HuH-7 (cell line): ENCODE data around the gene GALR3.
A peak's percentile ranks its signal among the peaks of the same experiment; 100 is the strongest.

ENCODE experiments used
- DNase-seq: peaks from one replicate; pipeline ENCODE4 v3.0.0; 2011; ENCODE audit warnings: low spot score

Gene GALR3

DNA sequence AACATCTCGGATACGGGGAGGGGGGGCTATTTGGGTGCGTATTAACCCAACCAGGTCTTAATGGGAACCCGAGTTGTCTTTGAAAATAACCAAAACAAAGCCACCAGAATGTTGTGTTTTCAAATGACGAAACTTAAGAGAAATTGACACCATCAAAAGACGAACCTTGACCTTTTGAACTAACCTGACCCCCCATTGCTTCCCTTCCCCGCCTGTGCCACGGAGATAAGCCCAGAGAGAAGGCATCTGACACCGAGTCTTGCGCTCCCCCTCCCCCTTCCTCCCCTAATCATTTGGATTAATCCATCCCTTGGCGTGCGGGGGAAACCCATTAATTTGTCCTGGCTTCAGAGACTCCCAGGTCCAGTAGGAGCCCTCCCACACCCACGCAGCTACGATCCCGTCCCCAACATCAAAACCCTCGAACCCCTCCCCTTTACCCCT is 20.0 kb upstream of the GALR3 start:
- peak; percentile 81 for DNase-seq

DNA sequence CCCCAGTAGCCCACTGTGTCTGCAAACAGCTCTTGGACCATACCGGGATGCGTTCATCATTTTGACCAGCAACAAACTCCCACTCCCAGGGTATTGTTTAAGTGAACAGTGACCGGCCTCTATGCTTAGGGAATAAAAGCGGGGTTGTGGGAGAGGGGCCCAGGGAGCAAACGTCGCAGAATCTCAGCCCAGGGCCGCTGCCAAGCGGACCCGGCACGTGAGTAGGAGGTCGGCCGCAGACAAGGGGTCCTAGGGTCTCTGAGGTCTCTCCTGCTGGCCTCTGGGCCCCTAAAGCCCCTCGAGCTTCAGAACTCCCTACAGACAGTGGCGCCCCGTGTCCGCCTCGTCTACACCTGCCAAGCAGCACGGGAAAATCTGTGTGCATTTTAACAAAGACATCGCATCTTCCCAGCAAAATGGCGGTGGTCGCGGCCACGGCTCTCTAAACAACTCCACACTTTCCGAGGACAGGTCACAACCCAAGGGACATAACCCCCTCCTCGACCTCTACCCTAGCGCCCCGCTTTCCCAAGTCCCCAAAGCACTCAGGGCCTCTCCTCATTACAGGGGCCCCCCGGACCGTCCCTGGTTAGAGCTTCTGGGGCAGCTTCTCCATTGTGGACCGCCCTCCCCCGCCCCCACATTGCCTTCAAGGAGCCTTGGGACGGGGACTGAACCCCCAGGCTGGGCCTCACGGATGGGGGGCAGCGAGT is 19.4 kb upstream of the GALR3 start:
- DNase-seq = no peak

DNA sequence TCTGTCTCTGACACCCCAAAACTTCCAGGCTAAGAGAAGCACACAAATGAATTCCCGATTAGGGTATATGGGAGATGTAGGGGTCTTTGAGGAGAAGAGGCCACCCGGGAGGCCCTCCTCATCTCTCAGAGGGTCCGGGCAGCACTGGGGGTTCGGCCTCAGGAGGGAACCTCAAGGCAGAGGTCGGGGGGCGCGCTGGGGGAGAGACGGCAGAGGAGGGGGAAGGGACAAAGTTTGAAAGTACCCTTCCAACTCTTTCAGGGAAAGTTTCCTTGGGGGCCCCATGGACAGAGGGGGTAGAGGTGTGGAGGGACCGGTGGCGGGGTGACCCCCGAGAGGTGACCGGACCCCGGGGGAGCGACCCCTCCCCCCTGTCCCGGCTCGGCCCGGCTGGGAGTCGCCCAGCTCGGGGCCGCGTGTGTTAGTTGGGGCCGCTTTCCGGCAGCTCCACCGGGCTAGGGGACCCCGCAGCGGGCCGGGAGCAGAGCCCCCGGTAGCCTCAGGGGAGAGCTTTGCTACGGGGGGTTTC is 18.8 kb upstream of the GALR3 start:
- DNase-seq = peak; percentile 50

DNA sequence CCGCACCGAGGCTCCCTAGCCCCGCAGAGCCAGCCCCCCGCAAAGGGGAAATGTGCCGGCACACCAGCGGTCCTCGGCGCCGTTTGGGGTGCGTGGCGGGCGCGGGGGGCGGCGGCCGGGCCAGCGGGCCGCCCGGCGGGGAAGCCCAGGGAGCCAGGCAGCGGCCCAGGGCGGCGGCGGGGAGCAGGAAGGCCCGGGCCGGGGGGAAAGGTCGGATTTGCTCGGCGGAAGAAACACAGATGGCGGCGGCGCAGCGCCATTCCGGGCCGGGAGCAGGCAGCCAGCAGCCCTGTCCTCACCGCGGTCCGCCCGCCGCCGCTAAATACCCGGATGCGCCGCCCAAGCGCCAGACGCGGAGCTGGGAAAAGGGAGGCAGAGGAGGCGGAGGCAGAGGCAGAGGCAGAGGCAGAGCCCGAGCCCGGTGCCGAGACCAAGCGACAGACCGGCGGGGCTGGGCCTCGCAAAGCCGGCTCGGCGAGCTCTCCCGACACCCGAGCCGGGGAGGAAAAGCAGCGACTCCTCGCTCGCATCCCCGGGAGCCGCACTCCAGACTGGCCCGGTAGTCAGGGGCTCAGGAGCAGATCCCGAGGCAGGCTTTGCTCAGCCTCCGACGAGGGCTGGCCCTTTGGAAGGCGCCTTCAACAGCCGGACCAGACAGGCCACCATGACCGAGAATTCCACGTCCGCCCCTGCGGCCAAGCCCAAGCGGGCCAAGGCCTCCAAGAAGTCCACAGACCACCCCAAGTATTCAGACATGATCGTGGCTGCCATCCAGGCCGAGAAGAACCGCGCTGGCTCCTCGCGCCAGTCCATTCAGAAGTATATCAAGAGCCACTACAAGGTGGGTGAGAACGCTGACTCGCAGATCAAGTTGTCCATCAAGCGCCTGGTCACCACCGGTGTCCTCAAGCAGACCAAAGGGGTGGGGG is 18.0 kb upstream of the GALR3 start:
- peak; percentile 91 for DNase-seq

DNA sequence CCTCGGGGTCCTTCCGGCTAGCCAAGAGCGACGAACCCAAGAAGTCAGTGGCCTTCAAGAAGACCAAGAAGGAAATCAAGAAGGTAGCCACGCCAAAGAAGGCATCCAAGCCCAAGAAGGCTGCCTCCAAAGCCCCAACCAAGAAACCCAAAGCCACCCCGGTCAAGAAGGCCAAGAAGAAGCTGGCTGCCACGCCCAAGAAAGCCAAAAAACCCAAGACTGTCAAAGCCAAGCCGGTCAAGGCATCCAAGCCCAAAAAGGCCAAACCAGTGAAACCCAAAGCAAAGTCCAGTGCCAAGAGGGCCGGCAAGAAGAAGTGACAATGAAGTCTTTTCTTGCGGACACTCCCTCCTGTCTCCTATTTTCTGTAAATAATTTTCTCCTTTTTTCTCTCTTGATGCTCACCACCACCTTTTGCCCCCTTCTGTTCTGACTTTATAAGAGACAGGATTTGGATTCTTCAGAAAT is 17.3 kb upstream of the GALR3 start:
- DNase-seq = no peak

DNA sequence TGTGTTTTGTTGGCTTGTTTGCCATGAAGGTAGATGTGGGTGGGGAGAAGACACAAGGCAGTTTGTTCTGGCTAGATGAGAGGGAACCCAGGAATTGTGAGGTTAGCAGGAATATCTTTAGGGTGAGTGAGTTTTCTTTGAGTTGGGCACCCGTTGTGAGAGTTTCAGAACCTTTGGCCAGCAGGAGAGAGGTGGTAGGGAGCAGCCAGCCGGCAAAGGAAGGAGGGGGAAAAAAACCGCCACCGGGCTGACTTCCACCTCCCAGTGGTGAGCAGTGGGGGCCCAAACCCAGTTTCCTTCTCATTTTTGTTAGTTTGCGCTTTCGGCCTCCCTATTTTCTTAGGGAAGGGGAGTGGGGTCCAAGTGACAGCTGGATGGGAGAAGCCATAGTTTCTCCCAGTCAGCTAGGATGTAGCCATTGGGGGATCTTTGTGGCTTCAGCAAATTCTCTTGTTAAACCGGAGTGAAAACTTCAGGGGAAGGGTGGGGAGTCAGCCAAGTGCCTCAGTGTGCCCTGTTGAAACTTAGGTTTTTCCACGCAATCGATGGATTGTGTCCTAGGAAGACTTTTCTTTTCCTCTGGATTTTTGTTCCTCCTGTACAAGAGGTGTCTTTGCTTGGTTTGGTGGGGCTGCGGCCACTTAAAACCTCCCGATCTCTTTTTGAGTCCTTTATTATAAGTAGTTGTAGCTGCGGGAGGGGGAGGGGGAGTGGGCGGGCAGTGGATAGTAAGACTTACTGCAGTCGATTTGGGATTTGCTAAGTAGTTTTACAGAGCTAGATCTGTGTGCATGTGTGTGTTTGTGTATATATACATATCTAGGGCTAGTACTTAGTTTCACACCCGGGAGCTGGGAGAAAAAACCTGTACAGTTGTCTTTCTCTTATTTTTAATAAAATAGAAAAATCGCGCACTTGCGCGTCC is 16.5 kb upstream of the GALR3 start:
- DNase-seq = peak; percentile 42

DNA sequence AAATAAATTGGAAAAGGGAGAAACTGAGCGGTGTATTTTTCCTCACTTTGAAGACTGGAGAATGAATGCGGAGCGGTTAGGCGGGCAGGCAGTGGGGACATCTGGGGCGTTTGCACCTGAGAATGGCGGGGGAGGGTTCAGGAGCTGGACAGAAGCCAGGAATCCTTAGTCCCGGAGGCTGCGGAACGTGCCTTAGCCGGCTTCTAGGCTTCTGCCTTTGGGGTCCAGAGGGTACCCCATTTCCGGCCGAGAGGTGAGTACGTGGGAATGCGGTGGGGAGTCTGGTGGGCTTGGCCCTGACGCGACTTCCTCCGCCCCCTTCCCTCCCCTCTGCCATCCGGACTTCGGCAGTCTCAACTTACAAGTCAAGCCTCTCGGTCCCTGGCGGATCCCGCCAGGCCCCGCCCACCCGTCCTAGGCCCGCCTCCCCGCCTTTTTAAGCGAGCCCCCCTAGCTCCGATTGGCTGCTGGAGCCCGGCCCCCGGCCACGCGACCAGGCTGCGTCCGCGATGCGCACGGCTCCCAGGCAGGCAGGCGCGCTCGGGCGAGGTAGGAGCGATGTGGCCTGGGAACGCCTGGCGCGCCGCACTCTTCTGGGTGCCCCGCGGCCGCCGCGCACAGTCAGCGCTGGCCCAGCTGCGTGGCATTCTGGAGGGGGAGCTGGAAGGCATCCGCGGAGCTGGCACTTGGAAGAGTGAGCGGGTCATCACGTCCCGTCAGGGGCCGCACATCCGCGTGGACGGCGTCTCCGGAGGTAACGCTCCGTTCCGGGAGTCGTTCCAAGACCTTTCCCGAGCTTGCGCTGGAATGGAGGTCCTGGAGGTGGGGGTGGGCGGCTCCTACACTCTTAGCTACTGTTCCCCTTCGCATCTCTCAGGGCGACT is 15.5 kb upstream of the GALR3 start, which contains the start of gene GCAT:
TSS of gene GCAT (plus strand) at position 525 of the 884 bp plus-strand sequence. CDS start at position 559, 34 bp downstream.
- DNase-seq = peak; percentile 98

DNA sequence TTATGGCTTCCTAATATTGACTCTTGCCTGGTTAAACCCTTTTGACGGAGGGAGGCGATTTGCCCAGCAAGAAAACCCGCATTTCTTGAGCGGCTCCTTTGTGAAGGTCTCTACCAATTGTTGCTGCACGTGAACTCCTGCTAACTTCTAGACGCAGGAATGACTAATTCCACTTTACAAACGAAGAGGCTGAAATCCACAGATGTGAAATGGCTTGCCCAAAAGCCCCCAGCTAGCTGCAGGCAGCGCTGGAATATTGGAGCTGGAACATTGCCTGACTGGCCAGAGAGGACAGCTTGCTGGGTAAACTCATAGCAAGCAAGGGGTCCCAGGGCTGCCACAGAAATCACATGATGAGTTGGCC is 14.9 kb upstream of the GALR3 start:
- DNase-seq = no peak

DNA sequence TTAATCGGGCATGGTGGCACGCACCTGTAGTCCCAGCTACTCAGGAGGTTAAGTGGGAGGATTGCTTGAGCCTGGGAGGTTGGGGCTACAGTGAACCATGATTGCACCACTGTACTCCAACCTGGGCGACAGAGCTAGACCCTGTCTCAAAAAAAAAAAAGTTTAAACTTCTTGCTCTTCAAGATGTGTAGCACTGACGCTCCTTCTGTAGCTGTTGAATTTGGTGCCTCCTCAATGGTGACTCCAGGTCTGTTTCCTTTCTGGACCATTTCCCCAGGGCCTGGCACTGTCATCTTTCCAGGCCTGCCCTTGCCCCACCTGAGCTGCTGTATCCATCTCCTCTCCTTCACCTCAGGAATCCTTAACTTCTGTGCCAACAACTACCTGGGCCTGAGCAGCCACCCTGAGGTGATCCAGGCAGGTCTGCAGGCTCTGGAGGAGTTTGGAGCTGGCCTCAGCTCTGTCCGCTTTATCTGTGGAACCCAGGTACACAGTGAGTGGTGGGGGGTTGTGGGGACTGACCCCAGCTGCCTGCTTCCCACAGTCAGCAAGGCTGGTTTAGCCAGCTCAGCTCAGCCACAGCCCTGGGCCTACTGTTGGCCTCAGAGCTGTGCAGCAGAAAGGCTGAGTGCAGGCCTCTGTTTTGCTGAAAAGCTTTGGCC is 13.4 kb upstream of the GALR3 start:
- no peak for DNase-seq

DNA sequence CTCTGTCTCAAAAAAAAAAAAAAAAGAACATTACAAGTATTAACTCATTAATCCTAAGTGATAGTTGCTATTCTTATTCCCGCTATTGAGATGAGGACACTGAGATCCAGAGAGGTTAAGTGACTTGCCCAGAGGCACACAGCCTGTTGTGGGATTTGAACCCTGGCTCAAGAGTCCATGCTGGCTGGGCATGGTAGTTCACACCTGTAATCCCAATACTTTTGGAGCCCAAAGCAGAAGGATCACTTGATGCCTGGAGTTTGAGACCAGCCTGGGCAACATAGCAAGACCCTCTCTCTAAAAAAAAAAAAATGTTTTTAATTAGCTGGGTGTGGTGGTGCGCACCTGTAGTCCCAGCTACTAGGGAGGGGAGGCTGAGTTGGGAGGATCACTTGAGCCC is 11.3 kb upstream of the GALR3 start:
- DNase-seq = no peak

DNA sequence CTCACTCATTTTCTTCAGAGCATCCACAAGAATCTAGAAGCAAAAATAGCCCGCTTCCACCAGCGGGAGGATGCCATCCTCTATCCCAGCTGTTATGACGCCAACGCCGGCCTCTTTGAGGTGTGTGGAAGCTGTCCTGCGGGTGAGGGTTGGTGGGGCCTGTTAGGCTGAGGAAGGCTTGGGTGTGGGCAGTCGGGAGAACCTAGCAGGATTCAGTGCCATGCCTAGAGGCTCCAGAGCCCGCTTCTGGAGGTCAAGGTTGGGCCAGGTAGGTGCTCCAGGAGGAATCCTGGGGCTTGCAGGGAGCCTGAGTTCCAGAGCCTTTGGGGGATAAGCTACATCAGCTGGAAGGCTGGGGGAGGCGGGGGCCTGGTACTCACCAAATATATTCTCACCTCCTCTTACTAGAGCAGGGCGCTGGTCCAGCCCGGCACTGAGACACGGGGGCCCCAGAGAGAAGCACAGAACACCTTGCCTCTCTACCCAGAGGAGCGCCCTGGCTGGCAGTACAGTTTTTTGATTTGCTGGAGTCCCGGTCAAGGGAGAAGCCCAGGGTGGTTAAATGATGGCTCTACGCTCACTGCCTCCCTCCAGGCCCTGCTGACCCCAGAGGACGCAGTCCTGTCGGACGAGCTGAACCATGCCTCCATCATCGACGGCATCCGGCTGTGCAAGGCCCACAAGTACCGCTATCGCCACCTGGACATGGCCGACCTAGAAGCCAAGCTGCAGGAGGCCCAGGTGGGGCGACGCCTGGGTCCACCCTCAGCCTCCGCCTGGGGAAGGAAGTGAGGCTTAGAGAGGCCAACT is 10.1 kb upstream of the GALR3 start:
- no peak for DNase-seq

DNA sequence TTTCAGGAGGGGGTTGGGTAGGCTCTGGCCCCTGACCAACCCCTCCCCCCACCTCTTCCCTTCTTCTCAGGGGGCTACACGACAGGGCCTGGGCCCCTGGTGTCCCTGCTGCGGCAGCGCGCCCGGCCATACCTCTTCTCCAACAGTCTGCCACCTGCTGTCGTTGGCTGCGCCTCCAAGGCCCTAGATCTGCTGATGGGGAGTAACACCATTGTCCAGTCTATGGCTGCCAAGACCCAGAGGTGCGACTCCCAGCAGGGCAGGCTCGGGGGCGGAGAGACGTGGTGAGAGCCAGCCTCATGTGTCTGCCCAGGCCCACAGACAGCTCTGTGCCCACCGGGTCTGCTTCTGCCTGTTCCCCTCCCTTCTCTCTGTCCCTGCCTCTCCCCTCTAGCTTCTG is 7.6 kb upstream of the GALR3 start:
- no peak for DNase-seq

DNA sequence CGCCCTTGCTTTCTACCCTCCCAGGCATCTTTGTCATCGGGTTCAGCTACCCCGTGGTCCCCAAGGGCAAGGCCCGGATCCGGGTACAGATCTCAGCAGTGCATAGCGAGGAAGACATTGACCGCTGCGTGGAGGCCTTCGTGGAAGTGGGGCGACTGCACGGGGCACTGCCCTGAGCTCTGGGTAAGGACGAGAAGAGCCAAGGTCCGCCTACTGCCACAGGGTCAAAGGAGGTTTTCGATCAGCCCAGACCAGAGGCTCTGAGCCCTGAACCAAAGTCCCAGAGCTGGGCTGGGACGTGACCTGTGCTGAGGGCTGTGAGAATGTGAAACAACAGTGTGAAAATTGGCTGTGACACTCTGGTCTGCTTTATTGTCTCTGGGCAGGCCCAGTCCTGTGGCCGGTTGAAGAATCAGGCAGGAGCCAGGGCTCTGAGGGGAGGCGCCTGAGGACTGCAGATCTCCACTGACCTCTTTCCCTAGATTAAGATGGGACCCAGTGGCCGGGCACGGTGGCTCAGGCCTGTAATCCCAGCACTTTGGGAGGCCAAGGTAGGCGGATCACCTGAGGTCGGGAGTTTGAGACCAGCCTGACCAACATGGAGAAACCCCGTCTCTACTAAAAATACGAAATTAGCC is 6.5 kb upstream of the GALR3 start:
- no peak for DNase-seq

DNA sequence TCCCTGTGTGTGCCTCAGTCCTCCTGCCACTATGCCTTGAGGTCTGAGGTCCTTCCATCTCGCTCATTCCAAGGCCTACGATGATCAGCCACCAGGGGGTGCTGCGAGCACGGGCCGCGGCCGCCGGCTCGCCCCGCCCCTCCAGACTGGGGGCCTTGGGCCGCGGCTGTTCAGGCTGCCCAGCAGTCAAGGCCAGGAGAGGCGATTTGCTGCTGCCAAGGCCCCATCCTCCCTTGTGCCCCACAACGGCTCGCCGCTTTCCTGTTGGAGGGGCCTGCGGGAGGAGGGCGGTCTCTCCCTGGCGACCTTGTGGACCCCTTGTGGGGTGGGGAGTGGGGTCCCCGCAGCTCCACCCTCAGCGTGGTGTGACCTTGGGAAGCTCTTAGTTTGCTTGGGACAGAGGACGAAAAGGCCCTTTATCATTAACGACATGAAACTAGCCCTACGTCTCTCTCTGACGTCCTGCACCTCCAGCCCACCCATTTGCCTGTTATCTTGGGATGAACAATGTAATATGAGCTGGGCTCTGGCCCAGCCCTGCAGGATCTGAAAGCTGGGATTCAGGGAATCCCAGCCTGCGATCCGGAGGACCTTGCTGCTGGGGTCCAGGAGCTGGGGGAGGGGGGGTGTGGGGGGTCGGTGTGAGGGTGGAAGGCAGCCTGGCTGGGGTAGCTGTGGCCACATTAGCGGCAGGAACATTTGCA is 5.3 kb upstream of the GALR3 start:
- peak; percentile 96 for DNase-seq

DNA sequence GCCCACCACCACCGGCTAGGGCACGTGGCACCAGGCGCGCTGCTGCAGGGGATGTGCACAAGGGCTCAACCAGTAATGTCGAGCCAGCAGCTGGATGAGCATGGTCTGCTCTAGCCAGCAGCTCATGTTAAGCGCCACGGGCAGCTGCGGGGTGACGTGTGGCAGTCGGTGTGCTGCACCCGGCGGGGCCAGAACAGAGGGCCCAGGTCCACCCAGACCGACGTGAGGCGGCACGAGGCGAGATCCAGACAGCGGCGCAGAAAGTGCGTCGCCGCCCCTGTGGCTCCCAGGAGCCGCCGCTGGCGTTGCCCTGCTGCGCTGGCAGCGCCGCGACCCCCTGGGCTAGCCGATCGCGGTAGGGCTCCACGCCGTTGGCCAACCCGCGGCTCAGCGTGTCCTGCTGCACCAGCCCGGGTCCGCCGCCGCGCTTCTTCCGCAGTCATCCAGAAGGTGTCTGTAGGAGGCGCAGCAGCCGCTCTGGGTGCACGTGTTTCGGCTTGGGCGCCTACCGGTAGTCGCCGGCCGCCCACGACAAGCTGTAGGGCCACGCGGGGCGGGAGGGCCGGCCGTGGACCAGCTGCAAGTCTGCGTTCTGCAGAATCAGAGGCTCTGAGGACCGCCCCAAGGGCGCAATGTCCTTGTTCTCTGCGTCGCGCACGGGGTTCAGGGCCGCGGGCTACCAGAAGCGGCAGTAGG is 4.6 kb upstream of the GALR3 start:
- peak; percentile 87 for DNase-seq

DNA sequence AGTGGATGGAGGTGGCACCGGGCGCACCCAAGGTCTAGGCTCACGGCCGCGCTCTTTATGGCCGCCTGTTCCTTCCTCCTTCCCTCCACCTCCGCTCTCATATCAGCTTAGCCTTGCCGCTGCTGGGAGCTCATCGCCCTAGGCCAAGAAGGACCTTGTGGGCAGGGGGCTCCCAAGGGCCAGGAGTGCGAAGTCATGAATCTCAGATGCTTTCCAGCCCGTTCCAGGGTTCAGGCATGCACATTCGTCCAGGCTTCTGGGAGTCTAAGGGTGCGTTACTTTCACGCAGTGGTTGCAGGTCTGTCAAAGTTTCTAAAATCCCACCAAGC is 4.1 kb upstream of the GALR3 start:
- no peak for DNase-seq

DNA sequence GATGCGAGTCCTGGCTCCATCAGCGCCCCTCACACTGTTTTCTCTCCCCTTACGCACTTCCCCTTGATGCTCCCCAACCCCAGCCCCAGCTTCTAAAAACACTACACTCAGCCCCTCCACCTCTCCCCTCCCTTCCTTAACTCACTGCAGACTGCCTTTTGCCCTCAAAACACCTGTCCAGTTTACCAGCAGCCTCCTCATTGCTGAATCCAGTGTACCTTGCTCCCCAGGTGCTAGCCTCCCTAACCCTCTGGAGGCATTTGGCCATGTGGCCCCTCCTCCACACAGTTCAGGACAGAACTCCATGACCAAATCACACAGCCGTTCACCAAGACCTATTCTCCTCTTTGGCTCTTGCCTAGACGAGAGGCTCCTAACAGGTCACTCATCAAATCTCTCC is 2.8 kb upstream of the GALR3 start:
- DNase-seq = no peak
